BE2C (cell line): ENCODE data around the gene NPHP4.

Source experiments
- DNase-seq: peaks from one replicate; pipeline ENCODE4 v3.0.0-alpha.2; 2020
- H3K27me3 ChIP-seq: fragments of 250-450 bp; sonication (Bioruptor Pico); 2 replicates; pipeline ENCODE4 v1.5.1; 2020; ENCODE audit warnings: mild to moderate bottlenecking
- H3K36me3 ChIP-seq: fragments of 250-450 bp; sonication (Bioruptor Pico); 2 replicates; pipeline ENCODE4 v1.5.1; 2020; ENCODE audit warnings: mild to moderate bottlenecking
- H3K4me1 ChIP-seq: fragments of 250-450 bp; sonication (Bioruptor Pico); 2 replicates; pipeline ENCODE4 v1.5.1; 2020
- H3K4me3 ChIP-seq: 2 replicates; pipeline ENCODE4 v1.5.1; 2011; ENCODE audit warnings: low read depth, low read length
- H3K9me3 ChIP-seq: fragments of 250-450 bp; sonication (Bioruptor Pico); 2 replicates; pipeline ENCODE4 v1.5.1; 2020
- CTCF ChIP-seq: IDR thresholded peaks from 2 replicates; pipeline ENCODE4 v1.5.1; 2012; ENCODE audit warnings: mild to moderate bottlenecking, low read depth, low read length

Gene NPHP4

GRCh38 chr1:5973771-5974170 lies 18.5 kb downstream of the NPHP4 start:
- DNase-seq = peak; percentile 31
- Histone ChIP-seq H3K4me1 (no peaks in the 10 kb centered on the region; the same call in 1 of the 2 replicates), H3K27me3 (no peaks in the 10 kb centered on the region), H3K9me3 (no peaks in the 10 kb centered on the region), H3K4me3 (no peak overlapping the region), H3K36me3 (no peaks in the 10 kb centered on the region)
- TF ChIP-seq CTCF = peak; percentile 44

GRCh38 chr1:5972198-5972520 lies 20.1 kb downstream of the NPHP4 start:
- no peaks in the 10 kb centered on the region; the same call in 1 of the 2 replicates for H3K4me1 ChIP-seq
- DNase-seq = no peak
- TF ChIP-seq CTCF = no peak
- H3K36me3 ChIP-seq = no peaks in the 10 kb centered on the region
- no peaks in the 10 kb centered on the region for H3K9me3 ChIP-seq
- no peaks in the 10 kb centered on the region for H3K27me3 ChIP-seq
- no peak overlapping the region for H3K4me3 ChIP-seq

- Histone ChIP-seq H3K9me3 (no peaks in the 10 kb centered on the region), H3K27me3 (no peaks in the 10 kb centered on the region), H3K36me3 (no peaks in the 10 kb centered on the region), H3K4me1 (no peaks in the 10 kb centered on the region; the same call in 1 of the 2 replicates), H3K4me3 (no peak overlapping the region)
- DNase-seq = no peak
- TF ChIP-seq CTCF = no peak
Observed at GRCh38 chr1:5971471-5972197, 20.6 kb downstream of the NPHP4 start.

GRCh38 chr1:5970610-5971273 lies 21.5 kb downstream of the NPHP4 start:
- Histone ChIP-seq H3K36me3 (no peaks in the 10 kb centered on the region), H3K4me1 (no peaks in the 10 kb centered on the region; the same call in 1 of the 2 replicates), H3K27me3 (no peaks in the 10 kb centered on the region), H3K9me3 (no peaks in the 10 kb centered on the region), H3K4me3 (no peak overlapping the region)
- DNase-seq = no peak
- TF ChIP-seq CTCF = no peak

GRCh38 chr1:5969168-5969567 lies 23.1 kb downstream of the NPHP4 start:
- no peaks in the 10 kb centered on the region for H3K36me3 ChIP-seq
- no peaks in the 10 kb centered on the region for H3K9me3 ChIP-seq
- H3K4me1 ChIP-seq = no peaks in the 10 kb centered on the region; the same call in 1 of the 2 replicates
- H3K4me3 ChIP-seq = no peak overlapping the region
- H3K27me3 ChIP-seq = no peaks in the 10 kb centered on the region
- no peak for DNase-seq
- no peak for TF ChIP-seq CTCF

GRCh38 chr1:5968161-5968736 lies 24.0 kb downstream of the NPHP4 start:
- DNase-seq = no peak
- H3K4me1 ChIP-seq = no peaks in the 10 kb centered on the region; the same call in 1 of the 2 replicates
- no peaks in the 10 kb centered on the region for H3K36me3 ChIP-seq
- H3K9me3 ChIP-seq = no peaks in the 10 kb centered on the region
- no peaks in the 10 kb centered on the region for H3K27me3 ChIP-seq
- no peak for TF ChIP-seq CTCF
- no peak overlapping the region for H3K4me3 ChIP-seq
